GM19467 (cell line): ENCODE results near the gene SARDH.

Experiments
- ATAC-seq: cut with Tn5 transposase; IDR thresholded peaks from one replicate; pipeline ENCODE4 v1.9.1; 2021; ENCODE audit warnings: mild to moderate bottlenecking, moderate library complexity; ENCODE audit not compliant: unreplicated experiment

Gene SARDH

DNA sequence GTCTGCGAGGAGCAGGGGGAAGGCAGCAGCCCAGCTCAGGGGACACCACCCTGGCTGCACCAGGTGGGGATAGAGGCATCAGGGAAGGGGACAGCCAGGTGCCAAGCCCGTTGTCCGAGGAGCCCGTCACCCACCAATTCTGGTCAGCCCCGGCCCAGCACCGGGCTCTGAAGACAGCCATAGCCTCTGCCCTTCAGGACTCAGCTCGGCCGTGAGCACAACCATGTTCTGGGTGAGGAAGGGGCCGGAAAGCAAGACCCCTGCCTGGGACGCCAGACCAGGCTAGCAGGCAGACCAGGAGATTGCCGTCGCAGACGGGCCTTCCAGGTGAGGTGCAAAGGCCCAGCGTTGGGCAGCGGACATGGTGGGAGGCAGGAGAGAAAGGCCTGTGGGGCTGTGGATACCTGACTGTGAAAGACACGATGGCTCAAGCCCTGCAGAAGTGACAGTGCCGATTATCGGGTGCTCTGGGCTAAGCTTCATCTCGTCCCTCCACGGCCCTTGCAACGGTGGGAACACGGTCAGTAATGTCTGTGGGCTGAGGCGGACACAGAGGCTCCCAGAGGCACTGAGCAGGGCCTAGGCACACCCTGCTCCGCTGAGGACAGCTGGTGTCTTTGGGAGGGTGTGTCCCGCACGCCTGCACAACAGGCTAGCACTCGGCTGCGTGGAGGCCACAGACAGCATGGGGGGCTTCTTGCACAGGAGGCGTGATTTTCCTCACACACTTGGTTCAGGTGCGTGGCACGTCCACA lies 65.5 kb downstream of the SARDH start:
- ATAC-seq: no peak

DNA sequence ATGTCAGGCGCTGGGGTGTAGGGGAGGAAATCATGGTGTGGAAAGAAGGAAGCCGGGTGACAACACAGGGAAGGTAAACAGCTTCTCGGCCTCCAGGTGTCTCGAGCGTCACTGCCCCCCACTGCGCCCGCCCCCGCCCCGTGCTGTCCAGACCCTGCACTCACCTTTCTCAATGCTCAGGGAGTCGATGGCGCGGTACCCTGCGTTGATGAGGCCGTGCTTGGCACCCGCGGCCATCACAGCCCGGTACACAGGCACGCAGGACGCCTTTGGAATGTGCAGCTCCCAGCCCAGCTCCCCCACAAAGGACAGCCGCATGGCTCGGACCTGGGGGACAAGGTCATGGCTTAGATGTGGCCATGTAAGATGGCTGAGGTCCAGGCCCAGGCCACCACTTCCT lies 66.8 kb downstream of the SARDH start:
- ATAC-seq: no peak

DNA sequence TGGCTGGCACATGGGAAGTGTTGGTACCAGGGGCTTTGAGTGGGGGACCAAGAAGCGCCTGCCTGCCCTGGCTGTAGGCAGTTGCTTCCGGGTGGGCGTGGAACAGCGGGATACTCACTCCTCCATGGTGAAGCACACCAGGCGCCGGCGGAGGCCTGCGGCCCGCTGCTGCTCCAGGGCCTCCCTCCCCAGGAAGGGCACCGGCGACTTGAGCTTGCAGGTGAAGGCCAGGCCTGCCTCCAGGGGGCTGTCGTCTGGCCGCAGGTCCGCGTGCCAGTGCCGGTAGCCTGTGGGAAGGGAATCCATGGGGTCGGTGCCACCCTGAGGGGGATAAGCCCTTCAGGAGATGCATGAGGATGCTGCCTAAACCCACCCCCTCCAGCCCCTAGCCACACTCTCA lies 67.7 kb downstream of the SARDH start:
- no peak for ATAC-seq

DNA sequence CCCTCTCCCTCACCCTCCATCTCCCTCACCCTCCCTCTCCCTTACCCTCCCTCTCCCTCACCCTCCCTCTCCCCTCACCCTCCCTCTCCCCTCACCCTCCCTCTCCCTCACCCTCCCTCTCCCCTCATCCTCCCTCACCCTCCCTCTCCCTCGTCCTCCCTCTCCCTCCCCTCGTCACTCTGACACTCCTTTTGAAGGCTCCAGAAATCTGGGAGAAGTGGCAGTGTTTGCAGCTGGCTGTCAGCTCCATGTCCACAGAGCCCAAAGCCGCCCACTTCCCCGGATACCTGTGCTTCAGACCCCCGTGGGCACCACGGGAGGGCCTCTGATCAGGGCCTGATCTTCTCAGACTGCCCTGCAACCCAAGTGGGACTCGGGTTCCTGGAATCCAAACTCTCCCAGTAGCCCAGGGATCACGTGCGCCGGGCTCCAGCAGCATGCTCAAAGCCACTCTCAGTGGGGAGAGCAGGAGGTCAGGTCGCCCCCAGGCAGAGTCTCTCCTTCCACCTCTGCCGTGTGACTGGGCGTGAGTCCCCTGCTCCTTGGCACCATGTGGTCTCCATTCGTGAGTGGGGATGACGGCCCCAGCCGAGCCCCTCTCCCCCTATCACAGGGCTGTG lies 68.9 kb downstream of the SARDH start:
- ATAC-seq: no peak

DNA sequence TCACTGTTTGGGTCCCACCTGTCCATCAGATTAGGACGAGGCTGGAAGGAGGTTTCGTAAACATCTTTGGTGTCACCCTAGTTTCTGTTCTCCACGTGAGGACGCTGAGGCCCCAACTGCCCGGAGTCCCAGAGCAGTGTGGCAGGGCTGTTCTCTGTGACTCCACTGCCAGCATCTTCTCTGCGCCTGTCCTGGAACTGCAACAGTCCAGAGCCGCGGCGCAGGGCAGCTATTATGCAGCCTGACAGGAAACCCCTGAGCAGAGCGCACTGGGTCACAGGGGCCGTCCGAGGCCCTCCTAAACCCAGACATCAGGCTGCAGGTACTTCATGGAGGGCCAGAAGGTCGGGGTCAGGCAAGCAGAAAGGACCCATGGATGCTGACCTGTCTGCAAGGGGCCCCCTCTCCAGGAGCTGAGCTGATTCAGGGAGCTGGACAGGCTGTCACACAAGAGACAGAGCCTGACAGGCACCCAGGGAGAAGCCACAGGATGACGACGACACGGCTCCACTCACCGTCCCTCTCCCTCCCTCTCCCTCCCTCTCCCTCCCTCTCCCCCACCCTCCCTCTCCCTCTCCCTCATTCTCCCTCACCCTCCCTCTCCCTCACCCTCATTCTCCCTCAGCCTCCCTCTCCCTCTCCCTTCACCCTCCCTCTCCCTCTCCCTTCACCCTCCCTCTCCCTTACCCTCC lies 70.2 kb downstream of the SARDH start:
- no peak for ATAC-seq

DNA sequence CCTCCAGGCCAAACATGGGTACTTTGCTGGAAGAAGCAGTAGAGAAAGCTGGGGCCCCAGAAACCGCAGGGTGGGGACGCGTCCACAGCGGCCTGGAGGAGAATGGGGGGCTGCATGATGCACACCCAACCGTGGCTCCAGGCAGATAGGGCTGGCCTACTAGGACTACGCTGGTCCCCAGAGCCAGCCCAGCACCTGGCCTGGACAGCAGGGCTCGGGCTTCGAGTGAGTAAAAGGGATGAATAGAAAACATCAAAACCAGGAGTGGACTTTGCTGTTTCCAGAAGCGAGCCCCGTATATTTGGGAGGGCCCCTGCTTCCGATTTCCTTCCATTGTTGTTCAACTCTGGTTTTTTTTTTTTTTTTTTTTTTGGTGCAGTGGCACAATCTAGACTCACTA lies 71.3 kb downstream of the SARDH start:
- no peak for ATAC-seq

DNA sequence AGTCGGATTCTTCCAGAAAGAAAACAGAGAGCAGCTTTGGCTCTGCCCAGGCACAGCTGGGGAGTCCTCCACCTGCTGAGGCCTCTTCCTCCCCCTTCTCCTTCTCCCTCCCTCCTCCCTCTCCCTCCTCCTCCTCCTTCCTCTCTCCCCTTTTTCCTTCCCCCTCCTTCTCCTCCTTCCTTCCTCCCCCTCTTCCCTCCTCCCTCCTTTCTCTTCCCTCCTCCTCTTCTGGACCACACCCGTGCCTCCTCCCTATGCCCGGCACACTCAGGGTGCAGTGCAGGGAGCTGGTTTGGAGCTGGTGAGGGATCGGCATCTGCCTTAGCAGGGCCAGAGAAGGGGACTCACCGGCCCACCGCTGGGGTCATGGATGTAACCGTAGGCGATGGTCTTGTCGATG lies 71.8 kb downstream of the SARDH start:
- ATAC-seq: no peak

DNA sequence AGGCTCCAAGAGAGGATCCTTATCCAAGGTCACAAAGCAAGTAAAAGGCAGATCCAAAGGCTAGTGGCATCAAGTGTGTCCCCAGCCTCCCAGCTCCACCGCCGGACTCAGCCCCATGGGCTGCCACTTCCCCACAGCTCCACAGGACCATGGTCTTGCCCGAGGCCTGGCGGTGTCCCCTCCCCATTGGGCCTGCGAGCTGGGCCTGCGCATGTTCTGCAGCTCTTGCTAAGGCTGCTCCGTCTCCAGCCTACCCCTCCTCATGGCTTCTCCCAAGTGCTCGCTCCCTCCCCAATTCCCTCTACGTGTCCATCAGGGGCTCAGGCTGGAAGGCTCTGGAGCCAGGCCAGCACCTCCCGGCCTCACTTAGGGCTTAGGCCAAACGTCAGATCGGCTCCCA lies 72.6 kb downstream of the SARDH start:
- no peak for ATAC-seq

DNA sequence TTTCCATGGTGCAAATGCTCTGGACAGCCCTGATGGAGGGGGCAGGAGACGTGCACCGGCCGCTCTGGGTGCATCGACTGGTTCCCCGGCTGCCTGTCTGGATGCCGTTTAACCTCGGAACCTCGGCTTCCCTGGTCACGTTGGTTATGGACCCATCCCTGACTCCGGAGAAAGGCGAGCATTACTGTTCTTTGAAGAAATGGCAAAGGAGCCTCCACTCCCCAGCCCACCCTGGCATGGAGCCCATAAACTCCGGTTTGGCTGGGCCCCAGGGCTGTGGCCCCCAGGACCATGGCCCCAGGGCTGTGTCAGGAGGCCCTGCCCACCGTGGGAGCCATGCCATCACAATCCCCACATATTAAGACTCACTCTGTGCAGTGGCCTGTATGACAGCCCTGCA lies 73.1 kb downstream of the SARDH start:
- ATAC-seq: no peak

DNA sequence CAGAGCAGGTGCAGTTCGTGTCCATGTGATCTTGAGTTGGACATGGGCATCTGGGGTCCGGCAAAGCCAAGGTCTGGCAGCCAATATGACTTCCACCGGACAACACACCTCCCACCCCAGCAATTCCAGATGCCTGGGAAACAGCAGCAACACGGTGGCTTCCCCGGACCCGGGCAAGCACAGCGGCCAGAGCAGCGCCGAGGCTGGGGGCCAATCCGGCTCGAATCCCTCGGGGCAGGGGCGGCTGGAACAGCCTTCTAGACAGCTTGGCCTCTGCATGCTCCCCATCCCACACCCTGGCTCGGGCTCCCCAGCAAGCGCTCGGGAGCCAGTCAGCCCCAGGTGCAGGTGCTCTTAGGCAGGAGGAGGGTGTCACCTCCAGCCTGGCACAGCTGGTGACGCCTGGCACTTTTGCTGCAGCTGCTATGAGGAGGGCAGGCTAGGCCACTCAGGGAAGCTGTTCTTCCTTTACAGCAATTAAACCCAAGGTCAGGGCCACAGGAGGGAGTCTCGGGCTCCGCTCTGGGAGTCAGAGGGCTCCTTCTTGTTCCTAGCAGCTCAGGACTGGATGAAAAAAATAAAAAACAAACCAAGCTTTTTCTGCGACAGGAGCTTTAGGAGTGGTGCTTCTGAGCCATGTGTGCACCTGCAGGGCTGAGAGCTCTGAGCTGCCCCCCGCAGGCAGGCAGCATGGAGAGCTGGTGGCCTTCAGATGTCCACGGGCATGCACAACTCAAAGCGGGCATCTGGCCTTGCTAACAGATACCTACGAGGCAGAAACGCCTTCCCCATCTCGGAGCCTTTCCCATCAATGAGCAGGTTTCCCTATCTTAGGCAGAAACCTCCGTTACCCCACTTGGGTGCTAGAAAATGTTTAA lies 73.7 kb downstream of the SARDH start:
- no peak for ATAC-seq

DNA sequence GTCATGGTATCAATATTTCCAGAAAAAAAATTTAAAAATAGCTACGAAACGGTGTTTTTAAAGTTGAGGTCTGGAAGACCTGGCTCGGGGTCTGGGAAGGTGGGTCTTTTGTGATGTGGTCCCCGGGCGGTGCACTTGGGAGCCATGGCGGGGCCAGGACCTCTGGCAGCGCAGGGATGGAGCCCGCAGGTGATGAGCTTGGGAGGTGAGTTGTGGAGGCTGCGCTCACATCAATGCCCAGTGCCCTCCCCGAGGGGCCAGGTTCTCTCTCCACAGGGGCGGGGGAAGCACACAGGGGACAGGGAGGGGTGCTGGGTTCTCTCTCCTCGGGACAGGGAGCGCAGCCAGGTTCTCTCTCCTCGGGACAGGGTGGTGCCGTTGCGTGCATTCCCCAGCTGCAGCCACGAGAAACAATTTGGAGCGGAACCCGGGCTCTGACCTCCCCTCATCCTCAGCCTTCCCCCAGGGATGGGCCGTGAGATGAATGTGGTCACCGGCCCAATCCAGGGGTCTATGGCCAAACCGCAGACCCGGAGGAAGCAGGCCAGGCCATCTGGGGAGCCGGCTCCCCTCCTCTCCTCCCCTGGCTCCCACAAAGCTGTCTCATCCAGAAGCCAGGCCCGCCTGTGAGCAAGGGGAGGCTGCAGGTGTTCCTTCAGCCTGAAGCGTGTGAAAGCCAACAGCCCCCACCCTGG lies 76.2 kb downstream of the SARDH start:
- no peak for ATAC-seq

DNA sequence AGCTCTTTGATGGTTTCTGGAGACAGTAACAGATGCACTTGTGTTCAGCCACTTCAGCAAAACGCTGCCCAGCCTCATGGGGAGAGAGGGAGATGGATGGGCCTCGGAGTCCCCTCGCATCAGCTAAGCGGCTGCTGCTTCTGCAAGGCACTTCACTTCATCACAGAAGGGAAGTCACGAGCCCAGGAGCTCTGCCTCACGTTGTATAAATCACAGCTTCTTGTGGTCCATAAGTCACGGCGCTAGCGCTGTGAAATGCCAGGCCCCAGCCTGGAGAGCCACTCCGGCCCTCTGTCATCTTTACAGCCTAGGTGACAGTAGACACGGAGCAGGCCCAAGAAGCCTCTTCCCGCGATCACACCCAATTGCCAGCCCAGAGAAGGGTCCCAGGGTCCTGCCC lies 78.6 kb downstream of the SARDH start:
- no peak for ATAC-seq

DNA sequence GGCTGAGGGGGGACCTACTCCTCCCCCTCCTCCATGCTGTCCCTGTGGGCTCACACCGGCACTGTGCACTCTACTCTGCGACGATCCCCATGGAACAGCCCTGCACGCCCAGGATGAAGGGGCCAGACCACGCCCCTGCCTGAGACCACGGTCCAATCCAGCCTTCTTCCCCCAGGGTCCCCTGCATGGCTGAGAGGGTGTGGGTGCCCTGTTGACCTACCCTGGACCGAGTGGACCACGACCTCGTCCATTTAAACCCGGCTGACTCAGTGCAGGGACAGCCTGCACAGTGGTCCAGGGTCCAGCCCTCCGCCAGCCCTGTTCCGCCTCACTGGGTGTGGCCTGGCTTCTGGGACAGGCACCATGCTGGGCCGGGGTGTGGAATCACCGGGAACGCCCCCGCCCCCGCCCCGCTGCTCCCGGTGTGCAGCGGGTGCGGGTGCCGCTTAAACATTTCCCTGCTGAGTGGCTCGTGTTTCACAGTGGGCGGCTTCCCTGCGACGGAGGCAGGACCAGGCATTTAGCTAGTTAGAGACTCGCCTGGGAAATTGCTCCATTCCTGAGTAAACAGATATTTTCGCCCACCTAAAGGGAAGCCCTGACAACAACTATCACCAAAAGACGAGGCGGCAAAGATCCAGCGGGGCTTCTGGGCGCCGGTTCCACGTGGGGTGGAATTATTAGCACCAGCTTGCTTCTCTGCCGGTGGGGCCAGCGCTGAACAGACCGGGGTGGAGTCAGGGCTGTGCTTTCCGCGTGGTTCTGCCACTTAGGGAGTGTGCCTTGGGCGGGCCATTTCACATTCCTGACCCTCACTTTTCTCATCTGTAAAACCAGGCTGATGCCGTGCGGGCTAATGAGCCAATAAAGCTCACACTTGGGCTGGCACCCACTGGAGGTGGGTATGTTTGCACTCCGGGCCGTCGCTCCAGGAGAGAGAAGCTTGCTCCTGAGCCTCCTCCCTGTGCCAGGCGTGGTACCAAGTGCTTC lies 79.4 kb downstream of the SARDH start:
- ATAC-seq: no peak

DNA sequence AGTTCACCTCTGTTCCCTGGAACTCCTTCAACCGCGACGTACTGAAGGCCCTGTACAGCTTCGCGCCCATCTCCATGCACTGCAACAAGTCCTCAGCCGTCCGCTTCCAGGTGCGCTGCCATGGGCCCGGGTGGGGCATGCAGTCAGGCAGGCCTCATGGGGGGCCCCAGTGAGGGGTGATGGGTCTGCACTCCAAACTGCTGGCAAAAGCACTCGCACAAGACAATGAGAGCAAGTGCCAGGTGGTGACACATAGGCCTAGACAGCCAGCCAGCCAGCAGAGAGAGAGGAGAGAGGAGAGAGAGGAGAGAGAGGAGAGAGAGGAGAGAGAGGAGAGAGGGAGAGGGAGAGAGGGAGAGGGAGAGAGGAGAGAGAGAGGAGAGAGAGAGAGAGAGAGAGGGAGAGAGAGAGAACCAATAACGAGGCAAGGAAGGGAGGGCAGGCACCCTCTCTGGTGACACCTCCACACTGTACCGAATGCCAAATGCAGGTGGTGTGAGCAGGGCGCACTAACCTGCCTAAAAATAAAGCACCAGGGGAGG lies 81.0 kb downstream of the SARDH start:
- no peak for ATAC-seq

DNA sequence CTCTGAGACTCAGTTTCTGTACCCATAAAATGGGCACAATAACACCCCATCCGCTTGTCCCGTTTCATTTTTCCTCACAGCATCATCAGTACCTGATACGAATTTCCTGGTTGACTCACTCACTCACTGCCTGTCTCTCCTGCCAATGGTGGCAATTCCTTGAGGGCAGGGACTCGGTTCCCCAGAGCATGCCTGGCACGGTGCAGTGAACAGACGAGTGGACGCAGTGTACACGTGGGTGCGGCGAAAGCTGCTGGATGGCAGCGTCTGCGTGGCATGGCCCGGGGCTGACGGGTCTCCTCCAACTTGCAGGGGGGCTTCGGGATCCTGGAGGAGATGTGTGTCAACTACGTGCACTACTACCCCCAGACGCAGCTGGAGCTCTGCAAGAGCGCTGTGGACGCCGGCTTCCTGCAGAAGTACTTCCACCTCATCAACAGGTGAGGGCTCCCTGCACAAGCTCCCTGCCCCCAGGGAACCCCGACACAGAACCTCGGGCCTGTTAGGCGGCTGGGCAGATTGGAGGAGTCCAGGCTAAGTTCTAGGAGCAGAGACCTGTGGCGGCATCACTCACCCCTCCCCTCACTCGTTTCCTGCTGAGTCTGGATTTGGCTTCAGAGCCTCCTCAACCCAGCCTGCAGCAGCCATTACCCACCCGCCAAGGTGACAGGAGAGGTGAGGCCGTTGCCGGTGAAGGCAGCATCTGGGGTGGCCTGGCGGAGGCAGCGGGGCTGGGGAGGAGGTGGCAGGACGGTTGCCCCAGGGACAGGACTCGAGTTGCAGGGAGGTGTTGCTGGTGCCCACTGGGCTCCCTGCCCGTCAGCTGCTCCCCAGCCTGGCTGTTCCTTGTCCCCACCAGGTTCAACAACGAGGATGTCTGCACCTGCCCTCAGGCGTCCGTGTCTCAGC lies 81.7 kb downstream of the SARDH start:
- ATAC-seq: no peak

DNA sequence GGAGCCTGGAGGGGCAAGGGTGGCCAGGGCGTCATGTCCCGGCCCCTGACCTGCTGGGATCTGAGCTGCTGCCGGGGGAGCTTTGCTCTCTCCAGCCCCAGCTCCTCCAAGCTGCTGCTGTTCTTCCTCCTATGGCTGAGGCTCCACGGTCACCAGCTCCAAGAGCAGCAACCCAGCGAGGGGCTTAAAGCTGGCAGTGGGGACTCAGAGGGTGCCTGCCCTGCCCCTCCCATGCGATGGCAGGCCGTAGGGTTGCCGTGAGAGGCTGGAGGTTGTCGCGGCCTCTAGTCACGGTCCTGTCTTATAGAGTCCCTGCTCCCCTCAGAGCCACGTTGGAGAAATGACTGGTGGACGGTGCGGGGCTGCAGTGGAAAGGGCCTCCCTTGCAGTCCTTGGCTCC lies 82.5 kb downstream of the SARDH start:
- no peak for ATAC-seq

DNA sequence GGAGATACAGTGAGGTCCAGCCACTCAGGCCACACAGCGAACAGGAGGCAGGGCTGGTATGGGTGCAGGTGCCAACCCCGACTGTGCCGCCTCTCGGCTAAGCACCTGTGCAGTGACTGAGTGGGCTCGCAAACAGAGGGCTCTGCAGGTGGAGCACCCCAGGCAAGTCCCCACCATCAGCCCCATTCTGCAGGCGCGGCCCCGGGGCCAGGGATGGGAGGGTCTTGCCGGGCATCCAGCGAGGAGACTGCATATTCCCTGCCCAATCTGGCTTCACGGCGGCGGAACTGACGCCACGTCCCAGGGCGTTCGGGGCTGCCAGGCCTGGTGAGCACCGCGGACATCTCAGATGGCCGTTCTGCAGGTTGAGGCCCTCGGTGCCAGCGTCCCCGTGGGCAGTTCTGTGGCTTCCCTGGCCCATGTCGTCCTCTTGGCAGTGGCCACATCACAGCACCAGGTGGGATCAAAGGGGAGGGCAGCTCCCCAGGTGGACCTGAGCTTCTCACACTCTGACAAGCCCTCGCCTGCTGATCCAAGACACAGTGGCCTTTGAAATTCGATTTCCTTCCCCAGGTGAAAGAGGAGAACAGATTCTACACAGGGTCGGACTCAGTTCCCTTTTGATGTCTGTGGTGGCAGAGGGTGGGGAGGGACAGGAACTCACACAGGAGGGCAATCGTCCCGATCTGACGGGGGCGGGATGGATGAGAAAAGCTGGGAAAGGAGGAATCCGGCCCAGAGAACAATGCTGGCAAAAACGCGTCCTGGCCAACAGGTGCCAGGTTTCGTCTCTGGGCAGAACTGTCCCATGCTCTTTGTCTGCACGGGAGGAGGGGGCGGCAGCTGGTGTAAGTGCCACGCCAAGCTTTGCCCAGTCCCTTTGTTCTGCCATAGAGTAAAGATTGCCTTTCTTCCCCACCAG lies 83.2 kb downstream of the SARDH start:
- no peak for ATAC-seq
